ENCODE results near the gene GNL3. TPM values are rescaled to one million over a fixed set of nuclear protein-coding genes. Genes with fewer than 3 reads are reported as not detected.

The GNL3 gene
- total RNA-seq, 1 experiment from 2014 or later: 205 TPM

GRCh38 chr3:52723935-52724334, 38.1 kb downstream of the GNL3 start:
- Histone ChIP-seq H3K27me3 (ENCODE audit: insufficient read depth, low read length) (no peaks in the 10 kb centered on the region), H2AFZ (ENCODE audit: low read depth, low read length, poor library complexity, severe bottlenecking) (no peak overlapping the region), H3K4me3 (replicated peaks in 1 of 2; ENCODE audit: low read depth in 1 of 2, low read length in 2 of 2) (no peak overlapping the region), H3K4me1 (ENCODE audit: control insufficient read depth in 1 of 2, insufficient read depth in 2 of 2, low read length in 2 of 2) (no peaks in the 10 kb centered on the region), H4K20me1 (ENCODE audit: insufficient read depth) (no peaks in the 10 kb centered on the region), H3K79me2 (ENCODE audit: insufficient read depth, low read length) (no peaks in the 10 kb centered on the region), H3K27ac (ENCODE audit: low read depth, low read length) (no peak overlapping the region), H3K4me2 (ENCODE audit: low read length) (no peak overlapping the region), H3K36me3 (ENCODE audit: control insufficient read depth in 1 of 2, insufficient read depth in 2 of 2, low read length in 2 of 2) (peaks cover 0 to 3% of the 10 kb centered on the region in 2 experiments; a peak in 1 of 4 replicates), H3K9me3 (ENCODE audit: control insufficient read depth in 1 of 2, insufficient read depth in 1 of 2, low read depth in 1 of 2, low read length in 2 of 2) (no peaks in the 10 kb centered on the region), H3K9ac (ENCODE audit: low read length) (no peak overlapping the region), H3K9me2 (ENCODE audit: insufficient read depth) (no peaks in the 10 kb centered on the region)
- ChIA-PET RAD21 (ENCODE audit: low non-redundant PET in 1 of 2, low total read pairs in 2 of 2, uncharacterized antibody in 2 of 2, unreplicated experiment in 2 of 2) (no interaction called here), POLR2A (no interaction called here), CTCF (no interaction called here)
- ATAC-seq (no peak), DNase-seq (ENCODE audit: low read depth, low spot score) (no peak)
- intact Hi-C loops (cut with micrococcal nuclease): no loop called here
- TF ChIP-seq MAX (IDR thresholded peaks at IDR 0.05) (no peak), CBX3 (IDR thresholded peaks at IDR 0.05; ENCODE audit: low read depth) (no peak), ATF3 (IDR thresholded peaks at IDR 0.05) (no peak), ZBTB33 (IDR thresholded peaks at IDR 0.05; ENCODE audit: extremely low read depth, insufficient replicate concordance, low read length) (no peak)
- no TSS peak for BruUV-seq (replicated peaks)

GRCh38 chr3:52724511-52724910, 38.7 kb downstream of the GNL3 start:
- Histone ChIP-seq H3K4me2 (ENCODE audit: low read length) (no peak overlapping the region), H3K9ac (ENCODE audit: low read length) (no peak overlapping the region), H3K4me1 (ENCODE audit: control insufficient read depth in 1 of 2, insufficient read depth in 2 of 2, low read length in 2 of 2) (no peaks in the 10 kb centered on the region), H2AFZ (ENCODE audit: low read depth, low read length, poor library complexity, severe bottlenecking) (no peak overlapping the region), H4K20me1 (ENCODE audit: insufficient read depth) (no peaks in the 10 kb centered on the region), H3K27me3 (ENCODE audit: insufficient read depth, low read length) (no peaks in the 10 kb centered on the region), H3K36me3 (ENCODE audit: control insufficient read depth in 1 of 2, insufficient read depth in 2 of 2, low read length in 2 of 2) (peaks cover 0 to 3% of the 10 kb centered on the region in 2 experiments; a peak in 1 of 4 replicates), H3K79me2 (ENCODE audit: insufficient read depth, low read length) (no peaks in the 10 kb centered on the region), H3K9me3 (ENCODE audit: control insufficient read depth in 1 of 2, insufficient read depth in 1 of 2, low read depth in 1 of 2, low read length in 2 of 2) (no peaks in the 10 kb centered on the region), H3K9me2 (ENCODE audit: insufficient read depth) (no peaks in the 10 kb centered on the region), H3K4me3 (replicated peaks in 1 of 2; ENCODE audit: low read depth in 1 of 2, low read length in 2 of 2) (no peak overlapping the region), H3K27ac (ENCODE audit: low read depth, low read length) (no peak overlapping the region)
- no peak for ATAC-seq
- no TSS peak for BruUV-seq (replicated peaks)
- DNase-seq (ENCODE audit: low read depth, low spot score): no peak
- TF ChIP-seq MAX (IDR thresholded peaks at IDR 0.05) (no peak), ZNF274 (IDR thresholded peaks at IDR 0.05; ENCODE audit: low read depth, low read length) (no peak)
- ChIA-PET POLR2A (no interaction called here), RAD21 (ENCODE audit: low non-redundant PET in 1 of 2, low total read pairs in 2 of 2, uncharacterized antibody in 2 of 2, unreplicated experiment in 2 of 2) (no interaction called here), CTCF (no interaction called here)
- intact Hi-C loops (cut with micrococcal nuclease): no loop called here

Measured in HCT116 (cell line).